Endothelial cell of umbilical vein (primary cell): ENCODE results near the gene SLC16A8. TPM values are rescaled to one million over a fixed set of nuclear protein-coding genes. Genes with fewer than 3 reads are reported as not detected.

Source experiments
- BruUV-seq: library from RNA; stranded (reverse); fragments of 400-500 nt; replicated peaks from 2 replicates; lab custom pipeline; 2021; lab: Mats Ljungman, UMichigan
- CTCF ChIA-PET: fragments of 300-600, 350-600 bp; sonication (Branson Sonifier 250); formaldehyde crosslinking; loops from one replicate; lab custom pipeline; 2021; ENCODE audit warnings: antibody characterized with exemption, inconsistent platforms; lab: Charles Lee
- POLR2A ChIA-PET: fragments of 300-600, 350-600 bp; sonication (Branson Sonifier 250); formaldehyde crosslinking; loops from one replicate; lab custom pipeline; 2021; ENCODE audit warnings: antibody characterized with exemption, inconsistent platforms; lab: Charles Lee
- DNase-seq: peaks from one replicate; pipeline ENCODE4 v3.0.0-alpha.2; 2011; ENCODE audit warnings: low read depth, low spot score
- FAIRE-seq: peaks from 2 replicates; lab custom pipeline; 2011; peaks lifted over from hg19 to GRCh38; lab: Jason Lieb, UNC
- H2AFZ ChIP-seq: 2 replicates; pipeline ENCODE4 v1.6.0; 2012; ENCODE audit warnings: low read depth, low read length, control low read depth, inconsistent platforms
- H3K27ac ChIP-seq: 2 replicates; pipeline ENCODE4 v1.5.1; 2011; ENCODE audit warnings: low read depth, mild to moderate bottlenecking, control low read depth, low read length, moderate library complexity; ENCODE audit not compliant: insufficient read depth
- H3K27me3 ChIP-seq, 2 experiments: 2 replicates each; pipeline versions ENCODE4 v1.6.0 to v1.6.1; 2011; ENCODE audit warnings: low read length in 2 of 2, mixed read lengths in 1 of 2; ENCODE audit not compliant: control insufficient read depth in 2 of 2, insufficient read depth in 2 of 2
- H3K36me3 ChIP-seq, 2 experiments: 2 replicates in 1 of 2; 3 replicates in 1 of 2; pipeline ENCODE4 v1.5.1; 2011; ENCODE audit warnings: low read length in 2 of 2, mild to moderate bottlenecking in 1 of 2, moderate library complexity in 1 of 2; ENCODE audit not compliant: control insufficient read depth in 2 of 2, insufficient read depth in 2 of 2; ENCODE audit errors: extremely low read depth in 1 of 2
- H3K4me1 ChIP-seq: 3 replicates; pipeline ENCODE4 v1.5.1; 2011; ENCODE audit warnings: mild to moderate bottlenecking, low read length; ENCODE audit not compliant: control insufficient read depth, insufficient read depth; ENCODE audit errors: extremely low read depth
- H3K4me2 ChIP-seq: 2 replicates; pipeline ENCODE4 v1.6.1; 2011; ENCODE audit warnings: low read length, control low read depth, mixed read lengths; ENCODE audit not compliant: insufficient read depth
- H3K4me3 ChIP-seq, 3 experiments: fragments of 200-600 bp in 1 of 3; sonication (generic), shearing (Covaris generic) in 1 of 3; replicated peaks in 1 of 3; 2 replicates each; pipeline ENCODE4 v1.5.1; 2011 to 2016; ENCODE audit warnings: control low read depth in 3 of 3, low read length in 3 of 3, mild to moderate bottlenecking in 2 of 3, inconsistent platforms in 1 of 3, low read depth in 1 of 3, moderate library complexity in 1 of 3; ENCODE audit not compliant: insufficient read depth in 1 of 3
- H3K79me2 ChIP-seq: 2 replicates; pipeline ENCODE4 v1.6.0; 2012; ENCODE audit warnings: low read length, inconsistent platforms; ENCODE audit not compliant: control insufficient read depth, insufficient read depth
- H3K9ac ChIP-seq: replicated peaks from 2 replicates; pipeline ENCODE3; 2011; ENCODE audit warnings: low read length, control low read depth; ENCODE audit not compliant: insufficient read depth; ENCODE audit errors: extremely low read depth
- H3K9me1 ChIP-seq: replicated peaks from 3 replicates; pipeline ENCODE4 v1.6.0; 2011; ENCODE audit warnings: mild to moderate bottlenecking, low read length; ENCODE audit not compliant: control insufficient read depth, insufficient read depth; ENCODE audit errors: extremely low read depth
- H3K9me3 ChIP-seq: replicated peaks from 2 replicates; pipeline ENCODE4 v1.5.1; 2012; ENCODE audit warnings: low read length, inconsistent platforms; ENCODE audit not compliant: control insufficient read depth, insufficient read depth
- H4K20me1 ChIP-seq: replicated peaks from 2 replicates; pipeline ENCODE3; 2011; ENCODE audit warnings: mild to moderate bottlenecking, low read length; ENCODE audit not compliant: control insufficient read depth, insufficient read depth; ENCODE audit errors: extremely low read depth
- EZH2 ChIP-seq: IDR thresholded peaks from 2 replicates; pipeline ENCODE4 v1.6.1; 2012; ENCODE audit warnings: borderline replicate concordance, low read depth, mild to moderate bottlenecking, moderate library complexity, low read length, inconsistent platforms; ENCODE audit not compliant: severe bottlenecking
- FOS ChIP-seq: IDR thresholded peaks from 2 replicates; pipeline ENCODE4 v1.6.1; 2011; ENCODE audit warnings: mild to moderate bottlenecking, low read length, moderate library complexity, borderline replicate concordance; ENCODE audit not compliant: insufficient read depth
- GATA2 ChIP-seq: IDR thresholded peaks from 2 replicates; pipeline ENCODE4 v1.7.0; 2011; ENCODE audit warnings: low read depth, mild to moderate bottlenecking, moderate library complexity, mixed read lengths, low read length; ENCODE audit not compliant: insufficient read length, insufficient read depth
- JUN ChIP-seq: IDR thresholded peaks from 2 replicates; pipeline ENCODE4 v1.6.1; 2011; ENCODE audit warnings: borderline replicate concordance, low read depth; ENCODE audit not compliant: insufficient read length, insufficient read depth
- MYC ChIP-seq: IDR thresholded peaks from one replicate; pipeline ENCODE4 v1.6.1; 2011; ENCODE audit warnings: mild to moderate bottlenecking, low read depth, low read length
- POLR2A ChIP-seq: IDR thresholded peaks from 2 replicates; pipeline ENCODE4 v1.6.1; 2012; ENCODE audit warnings: low read depth, mild to moderate bottlenecking, control low read depth, low read length
- POLR2AphosphoS5 ChIP-seq: IDR thresholded peaks from 2 replicates; pipeline ENCODE4 v1.6.1; 2012; ENCODE audit warnings: low read depth, mild to moderate bottlenecking, control low read depth, low read length, moderate library complexity; ENCODE audit not compliant: insufficient read depth
- dilution Hi-C: fragments of 300-500 bp; cut with MboI; formaldehyde crosslinking; loops from one replicate; pipeline ENCODE4 v1.15.0; 2019; ENCODE audit warnings: low sequenced_read_pairs; ENCODE audit not compliant: extremely low pct_ligation_motif_present
- intact Hi-C: fragments of 100-400 bp; cut with micrococcal nuclease; formaldehyde crosslinking; loops from one replicate; pipeline ENCODE4 v1.10.0; 2022
- polyA plus RNA-seq, 4 experiments: library from polyadenylated mRNA; depleted of rRNA in 3 of 4; stranded (reverse) in 3 of 4; unstranded in 1 of 4; fragments of >200 nt; gene quantifications; 2 replicates each; pipeline versions ENCODE4 v1.2.1 to v1.2.3, GENCODE V29; 2011 to 2012; ENCODE audit warnings: missing spikeins in 1 of 4
- total RNA-seq: library from RNA; stranded (reverse); gene quantifications from 2 replicates; pipeline ENCODE4 v1.2.3, GENCODE V29; 2021
- TF ChIP-seq, protein P1 (sequence below), 2 donors: IDR thresholded peaks; 1 replicate in 1 of 2; 2 replicates in 1 of 2; pipeline ENCODE4 v1.5.1; 2011; ENCODE audit warnings: low read length in 2 of 2, mild to moderate bottlenecking in 2 of 2, moderate library complexity in 2 of 2, control low read depth in 1 of 2, inconsistent platforms in 1 of 2, low read depth in 1 of 2; ENCODE audit not compliant: insufficient read depth in 1 of 2; ENCODE audit errors: extremely low read depth in 1 of 2
- TF ChIP-seq, protein P2 (sequence below): IDR thresholded peaks from 2 replicates; pipeline ENCODE4 v1.6.1; 2011; ENCODE audit not compliant: insufficient read depth, insufficient read length

The SLC16A8 gene
- total and polyA plus RNA-seq, 2 donors (not counting 3 experiments of a cell fraction or from before 2014, with no cell fraction given): 0.14 TPM; not detected in 1

DNA sequence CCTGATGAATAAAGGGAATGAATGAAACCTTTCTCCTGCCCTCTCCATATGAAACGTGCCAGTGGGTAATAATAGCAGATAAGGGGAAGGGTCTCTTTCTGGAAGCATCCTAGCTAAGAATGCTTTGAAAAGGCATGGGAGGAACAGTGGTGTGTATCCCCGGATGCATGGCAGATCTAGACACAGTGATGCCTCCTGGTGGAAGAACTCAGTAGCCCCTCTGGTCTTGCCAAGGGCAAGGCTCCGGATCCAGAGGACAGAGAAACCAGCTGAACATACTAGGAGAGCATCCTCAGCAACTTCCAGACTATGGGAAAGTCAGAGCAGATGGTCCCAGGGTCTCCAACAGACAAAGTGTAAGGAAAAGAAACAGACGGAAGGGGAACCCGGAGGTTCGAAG is 20.1 kb upstream of the SLC16A8 start:
- FAIRE-seq (no peak), DNase-seq (no peak)
- Histone ChIP-seq H4K20me1 (no peaks in the 10 kb centered on the region), H3K4me2 (no peak overlapping the region), H3K9me3 (no peaks in the 10 kb centered on the region), H3K4me1 (no peaks in the 10 kb centered on the region), H3K9me1 (no peaks in the 10 kb centered on the region), H3K36me3 (no peaks in the 10 kb centered on the region), H3K27ac (no peak overlapping the region), H3K9ac (no peak overlapping the region), H3K79me2 (no peaks in the 10 kb centered on the region), H3K27me3 (no peaks in the 10 kb centered on the region), H2AFZ (no peak overlapping the region), H3K4me3 (no peak overlapping the region)
- no peak for TF ChIP-seq MYC
- TF ChIP-seq, protein P1, sequence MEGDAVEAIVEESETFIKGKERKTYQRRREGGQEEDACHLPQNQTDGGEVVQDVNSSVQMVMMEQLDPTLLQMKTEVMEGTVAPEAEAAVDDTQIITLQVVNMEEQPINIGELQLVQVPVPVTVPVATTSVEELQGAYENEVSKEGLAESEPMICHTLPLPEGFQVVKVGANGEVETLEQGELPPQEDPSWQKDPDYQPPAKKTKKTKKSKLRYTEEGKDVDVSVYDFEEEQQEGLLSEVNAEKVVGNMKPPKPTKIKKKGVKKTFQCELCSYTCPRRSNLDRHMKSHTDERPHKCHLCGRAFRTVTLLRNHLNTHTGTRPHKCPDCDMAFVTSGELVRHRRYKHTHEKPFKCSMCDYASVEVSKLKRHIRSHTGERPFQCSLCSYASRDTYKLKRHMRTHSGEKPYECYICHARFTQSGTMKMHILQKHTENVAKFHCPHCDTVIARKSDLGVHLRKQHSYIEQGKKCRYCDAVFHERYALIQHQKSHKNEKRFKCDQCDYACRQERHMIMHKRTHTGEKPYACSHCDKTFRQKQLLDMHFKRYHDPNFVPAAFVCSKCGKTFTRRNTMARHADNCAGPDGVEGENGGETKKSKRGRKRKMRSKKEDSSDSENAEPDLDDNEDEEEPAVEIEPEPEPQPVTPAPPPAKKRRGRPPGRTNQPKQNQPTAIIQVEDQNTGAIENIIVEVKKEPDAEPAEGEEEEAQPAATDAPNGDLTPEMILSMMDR (IDR thresholded peaks at IDR 0.05; ENCODE audit: extremely low read depth in 1 of 2, insufficient read depth in 1 of 2, low read depth in 1 of 2, low read length in 2 of 2): peak; percentile 16 to 34
- CTCF ChIA-PET: interaction anchor here (0.5 to 2.4 kb wide), 7 partner anchors 10 to 250 kb away, joined by 3 to 9 read pairs (median 3); no protein-coding TSS in a partner anchor
- dilution Hi-C loops (no loop called here), intact Hi-C loops (no loop called here)
- BruUV-seq: no TSS peak
- POLR2A ChIA-PET: no interaction called here

DNA sequence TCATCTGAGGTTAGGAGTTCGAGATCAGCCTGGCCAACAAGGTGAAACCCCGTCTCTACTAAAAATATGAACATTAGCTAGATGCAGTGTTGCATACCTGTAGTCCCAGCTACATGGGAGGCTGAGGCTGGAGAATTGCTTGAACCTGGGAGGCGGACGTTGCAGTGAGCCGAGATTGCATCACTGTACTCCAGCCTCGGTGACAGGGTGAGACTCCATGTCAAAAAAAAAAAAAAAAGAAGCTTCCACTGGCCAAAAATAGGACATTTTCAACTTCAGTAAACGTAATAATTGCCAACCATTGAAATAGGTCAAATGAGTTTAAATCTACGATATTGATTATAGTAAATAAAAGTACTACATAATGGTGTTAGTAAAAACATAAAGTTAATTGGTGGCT is 19.7 kb upstream of the SLC16A8 start:
- FAIRE-seq (no peak), DNase-seq (no peak)
- ChIA-PET POLR2A (no interaction called here), CTCF (interaction anchor here (0.5 to 2.4 kb wide), 7 partner anchors 11 to 251 kb away, joined by 3 to 9 read pairs (median 3); no protein-coding TSS in a partner anchor)
- no peaks in the 10 kb centered on the region for H3K9me1 ChIP-seq
- no peaks in the 10 kb centered on the region for H3K27me3 ChIP-seq
- no peaks in the 10 kb centered on the region for H3K36me3 ChIP-seq
- H3K27ac ChIP-seq: no peak overlapping the region
- BruUV-seq: no TSS peak
- TF ChIP-seq, protein P1 (IDR thresholded peaks at IDR 0.05; ENCODE audit: extremely low read depth in 1 of 2, insufficient read depth in 1 of 2, low read depth in 1 of 2, low read length in 2 of 2): no peak
- TF ChIP-seq JUN: no peak
- no peak for TF ChIP-seq EZH2
- no peak for TF ChIP-seq POLR2AphosphoS5
- no peak for TF ChIP-seq MYC
- TF ChIP-seq, protein P2, sequence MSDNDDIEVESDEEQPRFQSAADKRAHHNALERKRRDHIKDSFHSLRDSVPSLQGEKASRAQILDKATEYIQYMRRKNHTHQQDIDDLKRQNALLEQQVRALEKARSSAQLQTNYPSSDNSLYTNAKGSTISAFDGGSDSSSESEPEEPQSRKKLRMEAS: no peak
- TF ChIP-seq POLR2A: no peak
- TF ChIP-seq GATA2: no peak
- no peak for TF ChIP-seq FOS
- no peak overlapping the region for H3K9ac ChIP-seq
- dilution Hi-C loops: no loop called here
- no peaks in the 10 kb centered on the region for H3K79me2 ChIP-seq
- intact Hi-C loops: no loop called here
- no peak overlapping the region for H2AFZ ChIP-seq
- no peaks in the 10 kb centered on the region for H4K20me1 ChIP-seq
- H3K4me2 ChIP-seq: no peak overlapping the region
- peaks cover 4% of the 10 kb centered on the region for H3K4me1 ChIP-seq
- H3K9me3 ChIP-seq: no peaks in the 10 kb centered on the region
- no peak overlapping the region for H3K4me3 ChIP-seq
